Upper lobe of left lung (tissue), 6 donors: Measurements from ENCODE around the gene CPEB3. TPM values are rescaled to one million over a fixed set of nuclear protein-coding genes. Genes with fewer than 3 reads are reported as not detected.
"Not testable (repeated sequence)": the region's sequence is repeated elsewhere in the genome, so short reads cannot be mapped to it uniquely, and the experiment has no call there.

Source experiments
- ATAC-seq, 2 donors: fragments of 200-7000 bp; cut with Tn5 transposase; one replicate each; pipeline ENCODE4 v1.9.1; 2022; ENCODE audit warnings: mild to moderate bottlenecking in 2 of 2, moderate library complexity in 2 of 2; ENCODE audit not compliant: low FRiP score in 2 of 2
- DNase-seq, 2 donors: peaks; one replicate each; pipeline ENCODE4 v3.0.0-alpha.2; 2019 to 2020
- H3K27ac ChIP-seq, 4 donors: fragments of 200-600 bp; sonication (generic); one replicate each; pipeline ENCODE4 v1.5.1; 2016 to 2019
- H3K27me3 ChIP-seq, 4 donors: fragments of 200-600 bp; sonication (generic); one replicate each; pipeline ENCODE4 v1.5.1; 2017 to 2019
- H3K36me3 ChIP-seq, 4 donors: fragments of 200-600 bp; sonication (generic); one replicate each; pipeline ENCODE4 v1.5.1; 2016 to 2019
- H3K4me1 ChIP-seq, 4 donors: fragments of 200-600 bp; sonication (generic); one replicate each; pipeline ENCODE4 v1.5.1; 2018 to 2019
- H3K4me3 ChIP-seq, 4 donors: fragments of 200-600 bp; sonication (generic); one replicate each; pipeline ENCODE4 v1.5.1; 2017 to 2019; ENCODE audit warnings: mild to moderate bottlenecking in 2 of 4, moderate library complexity in 1 of 4
- H3K9me3 ChIP-seq, 4 donors: fragments of 200-600 bp; sonication (generic); one replicate each; pipeline ENCODE4 v1.5.1; 2018 to 2019
- CTCF ChIP-seq, 6 experiments: fragments of 450-650 bp in 4 of 6; fragments of 200-600 bp in 2 of 6; sonication (generic) in 2 of 6; IDR thresholded peaks; one replicate each; pipeline ENCODE4 v1.5.1; 2016 to 2019; ENCODE audit warnings: antibody characterized with exemption in 6 of 6
- EP300 ChIP-seq, 4 donors: sonication (generic); formaldehyde crosslinking; IDR thresholded peaks; one replicate each; pipeline ENCODE4 v1.5.1; 2017; ENCODE audit warnings: antibody characterized with exemption in 4 of 4, control low read depth in 2 of 4
- POLR2A ChIP-seq, 4 donors: fragments of 450-650 bp; IDR thresholded peaks; one replicate each; pipeline ENCODE4 v1.5.1; 2016 to 2017; ENCODE audit warnings: antibody characterized with exemption in 4 of 4, mild to moderate bottlenecking in 2 of 4
- POLR2AphosphoS5 ChIP-seq, 2 donors: sonication (generic); formaldehyde crosslinking; IDR thresholded peaks; one replicate each; pipeline ENCODE4 v1.5.1; 2017; ENCODE audit warnings: antibody characterized with exemption in 2 of 2
- WGBS, 2 donors: methylation state at CpG; one replicate each; pipeline ENCODE4 v1.1.5; 2017 to 2018; 5-methylcytosine and 5-hydroxymethylcytosine counted together
- total RNA-seq, 6 donors: library from RNA; depleted of rRNA in 4 of 6; stranded (reverse); fragments of >200 nt in 4 of 6; gene quantifications; one replicate each; pipeline versions ENCODE4 v1.1.0 to v1.2.1, GENCODE V29; 2016 to 2021
- donor health status: DM: no; HTN: no; CAD: no; lungs with moderate emphysema.
- donor health status: DM: no; HTN: yes; CAD: no; lungs with severe emphysema.

The CPEB3 gene
- total RNA-seq, 6 donors from 2014 or later = 5.2 to 12.6 (median 7.2) TPM

GRCh38 chr10:92027141-92027540 is 263.7 kb downstream of the CPEB3 start:
- no peak for DNase-seq
- Histone ChIP-seq H3K27ac (no peak overlapping the region), H3K27me3 (no peaks in the 10 kb centered on the region), H3K4me3 (no peak overlapping the region), H3K36me3 (peaks cover 21 to 92% (median 47%) of the 10 kb centered on the region in 4 donors), H3K9me3 (no peaks in the 10 kb centered on the region), H3K4me1 (no peaks in the 10 kb centered on the region)
- TF ChIP-seq CTCF (IDR thresholded peaks at IDR 0.05) (no peak), EP300 (IDR thresholded peaks at IDR 0.05) (no peak), POLR2AphosphoS5 (IDR thresholded peaks at IDR 0.05) (no peak), POLR2A (IDR thresholded peaks at IDR 0.05) (no peak)
- WGBS, 2 donors = 84 to 86% methylated on average over 4 of the region's 4 CpGs
- no peak for ATAC-seq

DNA sequence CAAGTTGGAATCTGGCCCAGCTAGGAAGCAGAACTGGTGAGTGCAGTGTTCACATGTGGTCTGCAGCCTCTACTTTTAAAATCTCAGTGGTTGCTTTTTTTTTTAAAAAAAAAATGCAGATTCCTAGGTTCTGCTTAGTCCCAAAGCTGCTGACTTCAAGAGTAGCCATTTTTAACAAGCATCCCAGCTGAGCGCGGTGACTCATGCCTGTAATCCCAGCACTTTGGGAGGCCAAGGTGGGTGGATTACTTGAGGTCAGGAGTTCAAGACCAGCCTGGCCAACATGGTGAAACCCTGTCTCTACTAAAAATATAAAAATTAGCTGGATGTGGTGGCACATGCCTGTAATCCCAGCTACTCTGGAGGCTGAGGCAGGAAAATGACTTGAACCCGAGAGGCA is 265.5 kb downstream of the CPEB3 start:
- H3K4me3 ChIP-seq = not testable (repeated sequence)
- WGBS, 2 donors = 94 to 97% methylated on average over 3 of the region's 3 CpGs
- H3K36me3 ChIP-seq = peaks cover 28 to 91% (median 46%) of the 10 kb centered on the region in 4 donors

DNA sequence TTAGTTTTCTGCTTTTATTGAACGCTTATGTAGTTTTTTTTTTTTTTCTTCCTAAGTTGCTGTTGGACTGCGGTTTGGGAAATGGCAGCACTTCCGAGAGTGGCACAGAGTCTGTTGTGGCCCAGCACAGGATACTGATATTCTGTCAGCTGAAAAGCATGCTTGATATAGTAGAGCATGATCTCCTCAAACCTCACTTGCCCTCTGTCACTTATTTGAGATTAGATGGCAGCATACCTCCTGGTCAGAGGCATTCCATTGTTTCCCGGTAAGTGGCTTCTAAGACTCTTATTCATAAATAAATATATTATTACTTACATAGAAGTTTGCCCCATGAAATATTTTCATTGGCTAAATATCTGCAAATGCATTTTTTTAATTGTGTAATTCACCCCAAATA is 266.2 kb downstream of the CPEB3 start:
- 86% methylated on average over 4 of the region's 4 CpGs for WGBS, 2 donors

More for the DNA sequence above, 265.5 kb downstream of the CPEB3 start:
- not testable (repeated sequence) for H3K27me3 ChIP-seq, H3K27ac ChIP-seq, H3K9me3 ChIP-seq, ATAC-seq, H3K4me1 ChIP-seq, DNase-seq

DNA sequence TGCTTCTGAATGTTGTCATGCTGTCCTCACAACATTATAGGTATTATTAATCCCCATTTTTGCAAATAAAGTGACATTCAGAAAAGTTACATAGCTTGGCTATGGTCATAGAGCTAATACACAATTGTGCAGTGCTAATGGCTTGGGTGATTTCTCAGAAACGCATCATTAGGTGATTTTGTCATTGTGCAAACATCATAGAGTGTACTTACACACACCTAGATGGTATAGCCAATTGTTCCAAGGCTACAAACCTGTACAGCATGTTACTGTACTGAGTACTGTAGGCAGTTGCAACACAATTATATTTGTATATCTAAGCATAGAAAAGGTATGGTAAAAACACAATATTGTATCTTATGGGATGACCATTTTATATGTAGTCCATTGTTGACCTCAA is 276.3 kb downstream of the CPEB3 start:
- DNase-seq (no peak), ATAC-seq (no peak)
- Histone ChIP-seq H3K9me3 (no peaks in the 10 kb centered on the region), H3K27me3 (no peaks in the 10 kb centered on the region), H3K27ac (no peak overlapping the region), H3K4me1 (no peaks in the 10 kb centered on the region), H3K36me3 (peaks cover under 1 to 75% (median 30%) of the 10 kb centered on the region in 4 donors), H3K4me3 (no peak overlapping the region)
- TF ChIP-seq POLR2AphosphoS5 (IDR thresholded peaks at IDR 0.05) (no peak), POLR2A (IDR thresholded peaks at IDR 0.05) (no peak), CTCF (IDR thresholded peaks at IDR 0.05) (no peak), EP300 (IDR thresholded peaks at IDR 0.05) (no peak)
- WGBS, 2 donors = 60 to 81% methylated on average over 1 of the region's 1 CpG

More for the DNA sequence above, 266.2 kb downstream of the CPEB3 start:
- DNase-seq (no peak), ATAC-seq (no peak)
- H3K27me3 ChIP-seq = no peaks in the 10 kb centered on the region
- TF ChIP-seq POLR2A (IDR thresholded peaks at IDR 0.05) (no peak), EP300 (IDR thresholded peaks at IDR 0.05) (no peak), CTCF (IDR thresholded peaks at IDR 0.05) (no peak), POLR2AphosphoS5 (IDR thresholded peaks at IDR 0.05) (no peak)
- H3K4me3 ChIP-seq = no peak overlapping the region
- H3K36me3 ChIP-seq = peaks cover 28 to 91% (median 49%) of the 10 kb centered on the region in 4 donors
- no peaks in the 10 kb centered on the region for H3K4me1 ChIP-seq
- H3K27ac ChIP-seq = no peak overlapping the region
- no peaks in the 10 kb centered on the region for H3K9me3 ChIP-seq

GRCh38 chr10:92011560-92012214 is 279.2 kb downstream of the CPEB3 start:
- Histone ChIP-seq H3K27me3 (no peaks in the 10 kb centered on the region), H3K36me3 (peaks cover 5 to 54% (median 23%) of the 10 kb centered on the region in 4 donors), H3K27ac (no peak overlapping the region), H3K4me1 (no peaks in the 10 kb centered on the region), H3K4me3 (no peak overlapping the region), H3K9me3 (no peaks in the 10 kb centered on the region)
- ATAC-seq (no peak), DNase-seq (no peak)
- TF ChIP-seq POLR2AphosphoS5 (IDR thresholded peaks at IDR 0.05) (no peak), POLR2A (IDR thresholded peaks at IDR 0.05) (no peak), CTCF (IDR thresholded peaks at IDR 0.05) (no peak)
- 88 to 95% methylated on average over 2 of the region's 2 CpGs for WGBS, 2 donors
